Suprapubic skin (tissue), 4 donors: ENCODE results near the gene C1orf50. TPM values are rescaled to one million over a fixed set of nuclear protein-coding genes. Genes with fewer than 3 reads are reported as not detected.
A peak's percentile ranks its signal among the peaks of the same experiment; 100 is the strongest.

Experiments used
- DNase-seq, 2 donors: peaks; one replicate each; pipeline ENCODE4 v3.0.0-alpha.2; 2019; ENCODE audit warnings: low spot score in 2 of 2
- H3K27ac ChIP-seq: fragments of 200-600 bp; sonication (generic); one replicate; pipeline ENCODE4 v1.5.1; 2019
- H3K27me3 ChIP-seq: fragments of 200-600 bp; sonication (generic); one replicate; pipeline ENCODE4 v1.5.1; 2019
- H3K36me3 ChIP-seq: fragments of 200-600 bp; sonication (generic); one replicate; pipeline ENCODE4 v1.5.1; 2019
- H3K4me1 ChIP-seq: fragments of 200-600 bp; sonication (generic); one replicate; pipeline ENCODE4 v1.5.1; 2019
- H3K4me3 ChIP-seq: fragments of 200-600 bp; sonication (generic); one replicate; pipeline ENCODE4 v1.5.1; 2019; ENCODE audit warnings: mild to moderate bottlenecking
- H3K9me3 ChIP-seq: fragments of 200-600 bp; sonication (generic); one replicate; pipeline ENCODE4 v1.5.1; 2019
- CTCF ChIP-seq, 2 donors: fragments of 200-600 bp in 1 of 2; fragments of 450-650 bp in 1 of 2; sonication (generic) in 1 of 2; IDR thresholded peaks; one replicate each; pipeline ENCODE4 v1.5.1; 2016 to 2019; ENCODE audit warnings: antibody characterized with exemption in 2 of 2, mild to moderate bottlenecking in 1 of 2, moderate library complexity in 1 of 2
- EP300 ChIP-seq: sonication (generic); formaldehyde crosslinking; IDR thresholded peaks from one replicate; pipeline ENCODE4 v1.6.1; 2017; ENCODE audit warnings: antibody characterized with exemption
- POLR2A ChIP-seq, 2 donors: fragments of 450-650 bp; IDR thresholded peaks; one replicate each; pipeline ENCODE4 v1.6.1; 2017; ENCODE audit warnings: antibody characterized with exemption in 2 of 2, mild to moderate bottlenecking in 2 of 2, moderate library complexity in 2 of 2
- POLR2AphosphoS5 ChIP-seq, 3 donors: sonication (generic); formaldehyde crosslinking; IDR thresholded peaks; one replicate each; pipeline ENCODE4 v1.6.1; 2017; ENCODE audit warnings: antibody characterized with exemption in 3 of 3
- WGBS: methylation state at CpG from one replicate; pipeline ENCODE4 v1.1.5; 2018; 5-methylcytosine and 5-hydroxymethylcytosine counted together
- total RNA-seq, 4 donors: library from RNA; depleted of rRNA; stranded (reverse); fragments of >200 nt; gene quantifications; one replicate each; pipeline ENCODE4 v1.1.0, GENCODE V29; 2016

Gene C1orf50
- total RNA-seq, 4 donors from 2014 or later, result 2.2 to 7.6 (median 3.1) TPM

DNA sequence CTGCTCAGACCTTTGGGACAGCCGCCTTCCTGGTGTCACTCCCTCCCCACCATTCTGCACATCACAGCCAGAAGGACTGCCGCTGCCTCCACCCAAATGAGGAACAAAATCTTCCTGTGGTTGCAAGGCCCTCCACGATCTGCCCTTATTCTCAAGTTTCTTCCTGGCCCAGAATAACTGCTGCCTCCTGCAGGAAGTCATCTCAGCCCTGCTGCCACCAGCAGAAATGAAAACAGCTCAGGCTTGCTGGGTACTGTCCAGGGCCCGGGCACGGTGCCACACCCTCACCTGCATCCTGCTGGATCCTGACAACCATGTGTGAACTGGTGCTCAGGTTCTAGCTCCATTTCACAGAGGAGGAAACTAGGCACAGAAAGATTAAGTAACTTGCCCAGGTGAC, 29.8 kb upstream of the C1orf50 start:
- H3K4me1 ChIP-seq, result peaks cover 33% of the 10 kb centered on the region
- H3K4me3 ChIP-seq, result no peak overlapping the region
- no peaks in the 10 kb centered on the region for H3K36me3 ChIP-seq
- H3K27me3 ChIP-seq, result no peaks in the 10 kb centered on the region
- peak; percentile 60 to 72 for DNase-seq
- no peak overlapping the region for H3K27ac ChIP-seq
- WGBS, result 37% methylated on average over 5 of the region's 5 CpGs
- TF ChIP-seq CTCF (IDR thresholded peaks at IDR 0.05) (no peak), POLR2AphosphoS5 (IDR thresholded peaks at IDR 0.05) (no peak), EP300 (no peak), POLR2A (IDR thresholded peaks at IDR 0.05) (no peak)
- H3K9me3 ChIP-seq, result no peaks in the 10 kb centered on the region

- TF ChIP-seq CTCF (IDR thresholded peaks at IDR 0.05) (no peak), EP300 (no peak), POLR2AphosphoS5 (IDR thresholded peaks at IDR 0.05) (no peak), POLR2A (IDR thresholded peaks at IDR 0.05) (no peak)
- Histone ChIP-seq H3K9me3 (no peaks in the 10 kb centered on the region), H3K27me3 (no peaks in the 10 kb centered on the region), H3K4me3 (no peak overlapping the region), H3K36me3 (no peaks in the 10 kb centered on the region), H3K4me1 (peaks cover 42% of the 10 kb centered on the region), H3K27ac (no peak overlapping the region)
- peak in 1 of 2 donors; percentile 69 for DNase-seq
- 90% methylated on average over 8 of the region's 21 CpGs for WGBS
Observed at GRCh38 chr1:42737986-42738677, 28.9 kb upstream of the C1orf50 start.

GRCh38 chr1:42738678-42739226, 28.3 kb upstream of the C1orf50 start:
- no peak overlapping the region for H3K27ac ChIP-seq
- H3K4me1 ChIP-seq, result peaks cover 46% of the 10 kb centered on the region
- TF ChIP-seq POLR2AphosphoS5 (IDR thresholded peaks at IDR 0.05) (no peak), POLR2A (IDR thresholded peaks at IDR 0.05) (no peak)
- DNase-seq, result peak in 1 of 2 donors; percentile 65
- H3K9me3 ChIP-seq, result no peaks in the 10 kb centered on the region
- no peaks in the 10 kb centered on the region for H3K27me3 ChIP-seq
- no peaks in the 10 kb centered on the region for H3K36me3 ChIP-seq
- 92% methylated on average over 2 of the region's 8 CpGs for WGBS
- no peak overlapping the region for H3K4me3 ChIP-seq

DNA sequence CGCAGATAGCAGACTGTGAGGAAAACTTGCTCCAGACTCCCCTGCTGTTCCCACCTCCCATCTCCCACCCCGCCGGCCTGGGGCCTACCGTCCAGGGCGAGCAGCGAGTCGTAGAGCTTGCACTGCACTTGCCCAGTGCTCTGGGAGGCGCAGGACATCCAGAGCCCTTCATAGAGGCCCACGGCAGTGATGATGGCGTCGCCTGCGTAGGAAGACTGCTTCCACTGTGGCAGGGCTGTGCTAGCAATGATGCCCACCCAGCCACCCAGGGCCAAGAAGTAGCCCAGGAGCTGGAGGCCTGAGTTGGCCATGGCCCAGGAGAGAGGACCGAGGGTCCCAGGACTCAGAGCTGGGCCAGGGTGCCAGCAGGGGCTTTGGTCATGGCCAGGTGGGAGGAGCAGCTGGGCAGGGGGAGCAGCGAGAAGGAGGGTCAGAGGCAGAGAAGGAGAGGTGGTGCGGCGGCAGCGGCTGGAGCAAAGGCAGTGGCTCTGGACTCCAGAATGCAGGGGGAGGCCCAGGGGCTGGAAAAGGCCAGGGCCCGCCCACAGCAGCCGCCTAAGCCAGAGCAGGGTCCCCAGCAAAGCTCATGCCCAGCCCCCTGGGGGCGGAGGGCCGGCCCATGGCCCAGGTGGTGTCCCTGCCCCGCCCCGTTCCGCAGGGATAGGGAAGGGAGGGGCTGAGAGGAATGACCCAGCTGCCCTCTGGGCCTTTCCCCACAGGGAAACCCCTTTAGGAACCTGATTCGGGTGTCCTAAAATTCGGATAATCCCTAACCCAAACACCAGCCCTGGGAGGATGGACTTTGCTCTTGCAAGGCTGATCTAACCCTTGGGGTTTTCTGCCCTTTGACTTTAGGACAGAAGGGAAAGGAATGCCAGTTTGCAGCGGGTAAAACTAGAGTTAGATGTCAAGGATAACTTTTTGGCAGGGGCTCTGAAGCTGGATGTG, 27.0 kb upstream of the C1orf50 start, which contains the start of gene CLDN19:
TSS of gene CLDN19 (minus strand) at position 484 of the 948 bp plus-strand sequence. CDS start at position 311, 173 bp downstream.
- H3K4me1 ChIP-seq, result peaks cover 49% of the 10 kb centered on the region
- DNase-seq, result no peak
- H3K36me3 ChIP-seq, result no peaks in the 10 kb centered on the region
- H3K9me3 ChIP-seq, result no peaks in the 10 kb centered on the region
- H3K4me3 ChIP-seq, result no peak within 1 kb of the TSS
- TF ChIP-seq POLR2A (IDR thresholded peaks at IDR 0.05), result no peak
- TF ChIP-seq EP300, result no peak
- no peak for TF ChIP-seq POLR2AphosphoS5 (IDR thresholded peaks at IDR 0.05)
- no peak for TF ChIP-seq CTCF (IDR thresholded peaks at IDR 0.05)
- WGBS, result 65% methylated on average over 8 of the region's 27 CpGs
- H3K27ac ChIP-seq, result no peak within 1 kb of the TSS
- H3K27me3 ChIP-seq, result no peaks in the 10 kb centered on the region

DNA sequence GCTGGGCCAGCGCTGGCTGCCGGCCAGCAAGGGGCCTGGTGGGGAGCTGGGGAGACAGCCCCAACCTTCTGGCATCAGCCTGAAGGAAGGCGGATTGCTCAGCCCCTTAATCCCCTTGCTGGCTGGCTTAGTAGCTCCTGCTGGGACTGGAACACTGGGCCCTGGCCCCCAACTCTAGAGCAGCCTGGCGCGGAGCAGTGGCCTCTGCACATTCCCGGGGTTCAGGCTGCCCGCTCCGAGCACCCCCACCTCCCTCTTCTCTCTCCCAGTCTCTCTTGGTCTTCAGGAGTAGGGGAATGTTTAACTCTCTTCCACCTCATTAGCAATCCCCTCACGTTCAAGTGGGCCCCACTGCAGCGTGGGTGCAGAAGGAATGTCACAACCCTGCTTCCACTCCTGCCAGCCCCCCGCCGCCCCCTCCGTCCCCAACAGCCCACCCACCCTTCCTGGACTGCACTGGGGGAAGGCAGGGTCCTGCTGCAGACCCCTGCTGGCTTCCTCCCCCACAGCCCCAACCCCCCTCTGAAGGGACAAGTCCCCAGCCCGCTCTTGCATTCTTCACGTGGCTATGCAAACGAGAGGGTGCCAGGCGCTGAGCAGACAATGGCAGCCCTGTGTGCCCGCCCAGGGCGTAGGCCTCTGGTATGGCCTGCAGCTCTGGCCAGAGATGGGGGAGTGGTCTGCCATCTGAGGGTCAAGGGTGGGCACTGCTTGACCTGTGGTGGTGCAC, 26.0 kb upstream of the C1orf50 start:
- no peak overlapping the region for H3K4me3 ChIP-seq
- TF ChIP-seq EP300 (no peak), CTCF (IDR thresholded peaks at IDR 0.05) (no peak), POLR2AphosphoS5 (IDR thresholded peaks at IDR 0.05) (no peak), POLR2A (IDR thresholded peaks at IDR 0.05) (no peak)
- WGBS, result 80% methylated on average over 11 of the region's 19 CpGs
- DNase-seq, result no peak
- peaks cover 43% of the 10 kb centered on the region for H3K4me1 ChIP-seq
- peaks cover 4% of the 10 kb centered on the region for H3K36me3 ChIP-seq
- H3K27me3 ChIP-seq, result no peaks in the 10 kb centered on the region
- H3K27ac ChIP-seq, result no peak overlapping the region
- no peaks in the 10 kb centered on the region for H3K9me3 ChIP-seq
